PFSK-1 (cell line): ENCODE measurements around the gene MSS51.

Experiments
- FOXP2 ChIP-seq: optimal IDR thresholded peaks from 2 replicates; pipeline ENCODE3; 2011; ENCODE audit warnings: borderline replicate concordance, control low read depth, inconsistent platforms; ENCODE audit not compliant: insufficient read depth; ENCODE audit errors: extremely low read length, extremely low read depth
- POLR2AphosphoS5 ChIP-seq: IDR thresholded peaks from 2 replicates; pipeline ENCODE4 v1.6.1; 2012; ENCODE audit warnings: low read depth, mild to moderate bottlenecking, control low read depth, low read length, moderate library complexity
- SIN3A ChIP-seq: IDR thresholded peaks from 2 replicates; pipeline ENCODE4 v1.6.1; 2012; ENCODE audit warnings: mild to moderate bottlenecking, low read length, moderate library complexity, borderline replicate concordance; ENCODE audit not compliant: insufficient read depth
- TAF1 ChIP-seq: IDR thresholded peaks from 2 replicates; pipeline ENCODE4 v1.6.1; 2012; ENCODE audit warnings: low read length, control low read depth, borderline replicate concordance; ENCODE audit not compliant: insufficient read depth
- TF ChIP-seq, protein P1 (sequence below), 2 experiments: IDR thresholded peaks; 2 replicates each; pipeline versions ENCODE4 v1.6.1 to v1.8.0; 2011 to 2012; ENCODE audit warnings: low read depth in 2 of 2, low read length in 2 of 2, control low read depth in 1 of 2, inconsistent platforms in 1 of 2, mild to moderate bottlenecking in 1 of 2, moderate library complexity in 1 of 2; ENCODE audit not compliant: insufficient read depth in 1 of 2

MSS51 gene

GRCh38 chr10:73456187-73456890, 23.0 kb upstream of the MSS51 start:
- TF ChIP-seq SIN3A (no peak), TAF1 (no peak), POLR2AphosphoS5 (no peak), FOXP2 (no peak)
- TF ChIP-seq, protein P1, sequence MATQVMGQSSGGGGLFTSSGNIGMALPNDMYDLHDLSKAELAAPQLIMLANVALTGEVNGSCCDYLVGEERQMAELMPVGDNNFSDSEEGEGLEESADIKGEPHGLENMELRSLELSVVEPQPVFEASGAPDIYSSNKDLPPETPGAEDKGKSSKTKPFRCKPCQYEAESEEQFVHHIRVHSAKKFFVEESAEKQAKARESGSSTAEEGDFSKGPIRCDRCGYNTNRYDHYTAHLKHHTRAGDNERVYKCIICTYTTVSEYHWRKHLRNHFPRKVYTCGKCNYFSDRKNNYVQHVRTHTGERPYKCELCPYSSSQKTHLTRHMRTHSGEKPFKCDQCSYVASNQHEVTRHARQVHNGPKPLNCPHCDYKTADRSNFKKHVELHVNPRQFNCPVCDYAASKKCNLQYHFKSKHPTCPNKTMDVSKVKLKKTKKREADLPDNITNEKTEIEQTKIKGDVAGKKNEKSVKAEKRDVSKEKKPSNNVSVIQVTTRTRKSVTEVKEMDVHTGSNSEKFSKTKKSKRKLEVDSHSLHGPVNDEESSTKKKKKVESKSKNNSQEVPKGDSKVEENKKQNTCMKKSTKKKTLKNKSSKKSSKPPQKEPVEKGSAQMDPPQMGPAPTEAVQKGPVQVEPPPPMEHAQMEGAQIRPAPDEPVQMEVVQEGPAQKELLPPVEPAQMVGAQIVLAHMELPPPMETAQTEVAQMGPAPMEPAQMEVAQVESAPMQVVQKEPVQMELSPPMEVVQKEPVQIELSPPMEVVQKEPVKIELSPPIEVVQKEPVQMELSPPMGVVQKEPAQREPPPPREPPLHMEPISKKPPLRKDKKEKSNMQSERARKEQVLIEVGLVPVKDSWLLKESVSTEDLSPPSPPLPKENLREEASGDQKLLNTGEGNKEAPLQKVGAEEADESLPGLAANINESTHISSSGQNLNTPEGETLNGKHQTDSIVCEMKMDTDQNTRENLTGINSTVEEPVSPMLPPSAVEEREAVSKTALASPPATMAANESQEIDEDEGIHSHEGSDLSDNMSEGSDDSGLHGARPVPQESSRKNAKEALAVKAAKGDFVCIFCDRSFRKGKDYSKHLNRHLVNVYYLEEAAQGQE (IDR thresholded peaks at IDR 0.05; ENCODE audit: insufficient read depth in 1 of 2, low read depth in 2 of 2, low read length in 2 of 2): no peak

- TF ChIP-seq TAF1: no peak
- TF ChIP-seq, protein P1 (IDR thresholded peaks at IDR 0.05; ENCODE audit: insufficient read depth in 1 of 2, low read depth in 2 of 2, low read length in 2 of 2): no peak
Observed at GRCh38 chr10:73449113-73449512, 15.8 kb upstream of the MSS51 start.

- no peak for TF ChIP-seq POLR2AphosphoS5
- no peak for TF ChIP-seq FOXP2
- TF ChIP-seq SIN3A: no peak
- TF ChIP-seq, protein P1 (IDR thresholded peaks at IDR 0.05; ENCODE audit: insufficient read depth in 1 of 2, low read depth in 2 of 2, low read length in 2 of 2): no peak
- TF ChIP-seq TAF1: no peak
Observed at GRCh38 chr10:73448384-73448783, 15.0 kb upstream of the MSS51 start.

DNA sequence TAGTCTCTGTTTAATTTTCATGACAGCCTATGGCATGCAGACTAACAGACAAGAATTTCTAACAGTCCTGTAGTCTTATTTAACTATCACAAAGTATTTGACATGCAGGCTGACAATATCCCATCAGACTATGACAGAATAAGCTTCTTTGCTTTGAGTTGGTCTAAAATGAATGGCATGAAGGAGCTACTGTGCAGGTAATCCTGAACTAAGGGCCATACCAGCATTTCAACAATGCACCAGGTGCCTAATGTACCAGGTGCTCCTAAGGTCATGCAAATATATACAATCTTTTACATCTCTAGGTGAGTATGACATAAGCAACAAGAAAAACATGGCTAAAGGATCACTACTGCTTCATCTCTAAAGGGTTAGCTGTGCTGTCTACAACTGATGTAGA, 13.6 kb upstream of the MSS51 start:
- TF ChIP-seq POLR2AphosphoS5 (no peak), FOXP2 (no peak), TAF1 (no peak), SIN3A (no peak)
- TF ChIP-seq, protein P1 (IDR thresholded peaks at IDR 0.05; ENCODE audit: insufficient read depth in 1 of 2, low read depth in 2 of 2, low read length in 2 of 2): no peak

DNA sequence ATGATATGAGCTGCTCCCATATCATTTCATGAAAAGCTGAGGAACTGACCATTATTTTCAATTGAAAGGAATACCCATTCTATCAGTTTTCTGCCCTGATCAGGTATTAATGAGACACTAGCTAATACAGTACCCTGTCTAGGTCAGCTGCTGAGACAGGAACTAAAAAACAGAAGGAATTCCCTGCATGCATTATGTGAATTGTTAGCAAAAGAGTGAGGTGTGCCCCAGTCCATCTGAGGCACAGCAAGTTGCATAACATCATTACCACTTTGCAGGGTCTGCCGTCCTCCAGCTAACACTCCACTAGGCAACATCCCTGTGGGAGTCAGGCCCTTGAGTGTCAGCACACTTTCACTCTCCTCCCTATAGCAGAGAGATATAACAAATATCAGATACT, 11.1 kb upstream of the MSS51 start:
- no peak for TF ChIP-seq POLR2AphosphoS5
- no peak for TF ChIP-seq SIN3A
- TF ChIP-seq FOXP2: no peak
- no peak for TF ChIP-seq TAF1
